GM13977 (cell line): ENCODE data around the gene C4orf17.
A peak's percentile ranks its signal among the peaks of the same experiment; 100 is the strongest.

ENCODE experiments used
- DNase-seq: peaks from one replicate; pipeline ENCODE4 v3.0.0; 2012; ENCODE audit warnings: low spot score
- in situ Hi-C: fragments of 300-500 bp; cut with MboI; formaldehyde crosslinking; loops from one replicate; pipeline ENCODE4 v1.12.0; 2022; ENCODE audit warnings: low sequenced_read_pairs, low pct_unique_long_range_greater_than_20kb, mixed read lengths, inconsistent platforms; ENCODE audit not compliant: unreplicated experiment
- TF ChIP-seq, protein P1 (sequence below): IDR thresholded peaks from 2 replicates; pipeline ENCODE4 v1.5.1; 2012; ENCODE audit warnings: mild to moderate bottlenecking, control low read depth; ENCODE audit not compliant: insufficient read depth; ENCODE audit errors: extremely low read depth, missing control alignments

Gene C4orf17

DNA sequence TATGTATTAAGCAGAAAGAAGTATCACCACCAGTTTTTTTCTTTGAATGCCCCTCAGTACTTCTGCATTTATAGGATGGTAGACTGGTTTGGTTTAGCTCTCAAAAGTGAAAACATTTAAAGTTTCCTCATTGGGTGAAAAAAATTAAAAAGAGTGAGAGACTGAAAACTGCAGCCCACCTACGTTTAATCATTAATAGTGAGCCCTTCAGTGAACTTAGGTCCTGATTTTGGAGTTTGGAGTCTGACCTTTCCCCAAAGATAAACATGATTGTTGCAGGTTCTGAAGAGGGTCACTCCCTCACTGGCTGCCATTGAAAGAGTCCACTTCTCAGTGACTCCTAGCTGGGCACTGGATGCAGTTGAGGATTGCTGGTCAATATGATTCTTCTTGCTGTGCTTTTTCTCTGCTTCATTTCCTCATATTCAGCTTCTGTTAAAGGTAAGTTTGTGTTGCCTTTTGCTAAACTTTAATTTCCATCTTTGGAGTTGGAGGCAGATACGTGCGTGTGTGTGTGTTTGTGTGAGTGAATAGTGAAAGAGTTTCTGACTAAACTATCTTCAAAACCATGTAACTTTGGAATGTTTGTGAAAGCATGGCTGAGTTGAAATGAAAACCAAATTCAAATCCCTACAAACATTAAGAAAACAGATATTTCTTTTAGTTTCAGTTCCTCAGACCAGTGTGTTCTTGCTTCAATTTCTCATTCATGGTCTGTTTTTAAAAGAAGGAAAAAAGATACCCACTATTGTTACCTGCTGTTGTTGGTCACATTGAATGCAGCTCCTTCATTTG is 63.9 kb downstream of the C4orf17 start, which contains the start of gene MTTP:
TSS of gene MTTP (plus strand) at position 295 of the 795 bp plus-strand sequence. CDS start at position 381, 86 bp downstream.
- DNase-seq = peak; percentile 14
- TF ChIP-seq, protein P1, sequence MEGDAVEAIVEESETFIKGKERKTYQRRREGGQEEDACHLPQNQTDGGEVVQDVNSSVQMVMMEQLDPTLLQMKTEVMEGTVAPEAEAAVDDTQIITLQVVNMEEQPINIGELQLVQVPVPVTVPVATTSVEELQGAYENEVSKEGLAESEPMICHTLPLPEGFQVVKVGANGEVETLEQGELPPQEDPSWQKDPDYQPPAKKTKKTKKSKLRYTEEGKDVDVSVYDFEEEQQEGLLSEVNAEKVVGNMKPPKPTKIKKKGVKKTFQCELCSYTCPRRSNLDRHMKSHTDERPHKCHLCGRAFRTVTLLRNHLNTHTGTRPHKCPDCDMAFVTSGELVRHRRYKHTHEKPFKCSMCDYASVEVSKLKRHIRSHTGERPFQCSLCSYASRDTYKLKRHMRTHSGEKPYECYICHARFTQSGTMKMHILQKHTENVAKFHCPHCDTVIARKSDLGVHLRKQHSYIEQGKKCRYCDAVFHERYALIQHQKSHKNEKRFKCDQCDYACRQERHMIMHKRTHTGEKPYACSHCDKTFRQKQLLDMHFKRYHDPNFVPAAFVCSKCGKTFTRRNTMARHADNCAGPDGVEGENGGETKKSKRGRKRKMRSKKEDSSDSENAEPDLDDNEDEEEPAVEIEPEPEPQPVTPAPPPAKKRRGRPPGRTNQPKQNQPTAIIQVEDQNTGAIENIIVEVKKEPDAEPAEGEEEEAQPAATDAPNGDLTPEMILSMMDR = no peak
- in situ Hi-C loops = no loop called here

DNA sequence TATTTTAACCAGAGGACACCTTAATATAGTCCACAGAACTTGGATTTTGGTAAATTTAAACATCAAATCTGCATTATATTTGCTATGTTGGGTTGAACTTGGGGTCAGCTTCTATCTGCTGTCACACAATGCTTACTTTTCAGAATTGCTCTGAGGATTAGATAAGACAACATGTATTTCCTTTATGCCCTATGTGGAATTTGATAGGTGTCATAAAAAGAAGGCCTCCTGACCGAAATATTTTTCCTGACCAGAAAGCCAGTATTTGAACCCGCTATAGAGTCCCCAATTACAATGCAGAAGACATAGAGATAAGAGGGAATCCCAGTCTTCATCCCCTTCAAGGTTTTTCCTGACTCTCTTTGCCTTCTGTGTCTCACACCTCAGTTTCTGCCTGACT is 67.9 kb downstream of the C4orf17 start:
- no peak for DNase-seq
- in situ Hi-C loops = no loop called here
- TF ChIP-seq, protein P1 = no peak

GRCh38 chr4:99585516-99585915 is 74.7 kb downstream of the C4orf17 start:
- DNase-seq = no peak
- TF ChIP-seq, protein P1 = no peak
- in situ Hi-C loops = no loop called here

DNA sequence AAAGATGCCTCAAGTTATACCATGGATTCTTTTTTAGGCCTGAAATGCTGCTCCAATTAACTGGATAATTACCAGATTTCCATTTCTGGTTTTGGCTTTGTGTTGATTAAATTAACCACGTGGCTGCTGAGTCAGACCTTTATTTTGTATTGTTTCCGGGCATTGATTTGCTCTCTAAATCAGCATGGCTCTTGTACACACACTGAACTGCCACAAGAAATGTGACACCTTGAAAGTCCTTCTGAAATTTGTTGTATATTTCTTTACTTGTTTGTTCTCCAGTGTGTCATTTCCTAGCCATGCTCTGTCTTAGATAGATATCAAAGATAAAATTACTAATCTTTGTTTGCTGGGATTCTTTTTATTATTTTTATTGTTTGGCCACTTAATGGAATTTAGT is 75.5 kb downstream of the C4orf17 start:
- in situ Hi-C loops = no loop called here
- DNase-seq = no peak
- TF ChIP-seq, protein P1 = no peak

DNA sequence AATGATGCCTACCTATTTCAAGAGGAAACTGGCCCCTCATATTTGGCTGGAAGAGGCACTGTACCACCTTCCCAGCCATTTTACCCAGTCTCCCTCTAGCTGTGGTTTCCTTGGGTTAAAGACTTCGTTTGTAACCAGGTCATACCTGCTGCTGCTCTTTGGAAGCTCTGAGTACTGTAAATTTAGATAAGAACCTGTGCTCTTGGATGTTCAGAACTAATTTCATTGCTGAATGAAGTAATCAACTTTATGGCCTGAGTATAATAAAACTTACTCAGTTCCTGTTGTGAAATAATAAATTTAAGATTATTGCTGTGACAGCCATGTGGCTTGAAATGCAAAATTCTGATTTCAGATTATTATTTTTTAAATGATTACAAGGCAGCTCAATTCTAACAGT is 76.0 kb downstream of the C4orf17 start:
- TF ChIP-seq, protein P1 = no peak
- in situ Hi-C loops = no loop called here
- no peak for DNase-seq

DNA sequence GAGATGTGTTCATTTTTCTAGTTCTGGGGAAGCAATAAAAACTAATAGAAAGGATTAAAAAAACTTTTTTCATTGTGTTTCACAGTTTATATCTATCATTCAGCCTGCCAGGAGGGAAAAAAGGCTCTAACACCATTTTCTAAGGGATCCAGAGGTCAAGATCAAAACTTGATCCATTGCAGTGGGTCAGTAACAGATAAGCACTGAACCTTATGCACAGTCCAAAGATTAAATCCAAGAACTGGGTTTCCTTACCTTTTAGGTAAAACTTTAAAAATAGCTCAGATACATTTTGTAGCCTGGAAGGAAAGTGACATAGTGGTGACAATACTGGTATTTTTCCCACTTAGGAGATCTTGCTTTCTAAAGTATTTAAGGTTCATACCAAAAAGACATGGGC is 76.5 kb downstream of the C4orf17 start:
- TF ChIP-seq, protein P1 = no peak
- DNase-seq = no peak
- in situ Hi-C loops = no loop called here
